GM21825 (cell line): Measurements from ENCODE around the gene BEGAIN.

Experiments used
- ATAC-seq: cut with Tn5 transposase; IDR thresholded peaks from one replicate; pipeline ENCODE4 v1.9.1; 2021; ENCODE audit warnings: mild to moderate bottlenecking, moderate library complexity; ENCODE audit not compliant: unreplicated experiment

BEGAIN gene

GRCh38 chr14:100582496-100583165 is 4.6 kb downstream of the BEGAIN start:
- ATAC-seq: no peak

DNA sequence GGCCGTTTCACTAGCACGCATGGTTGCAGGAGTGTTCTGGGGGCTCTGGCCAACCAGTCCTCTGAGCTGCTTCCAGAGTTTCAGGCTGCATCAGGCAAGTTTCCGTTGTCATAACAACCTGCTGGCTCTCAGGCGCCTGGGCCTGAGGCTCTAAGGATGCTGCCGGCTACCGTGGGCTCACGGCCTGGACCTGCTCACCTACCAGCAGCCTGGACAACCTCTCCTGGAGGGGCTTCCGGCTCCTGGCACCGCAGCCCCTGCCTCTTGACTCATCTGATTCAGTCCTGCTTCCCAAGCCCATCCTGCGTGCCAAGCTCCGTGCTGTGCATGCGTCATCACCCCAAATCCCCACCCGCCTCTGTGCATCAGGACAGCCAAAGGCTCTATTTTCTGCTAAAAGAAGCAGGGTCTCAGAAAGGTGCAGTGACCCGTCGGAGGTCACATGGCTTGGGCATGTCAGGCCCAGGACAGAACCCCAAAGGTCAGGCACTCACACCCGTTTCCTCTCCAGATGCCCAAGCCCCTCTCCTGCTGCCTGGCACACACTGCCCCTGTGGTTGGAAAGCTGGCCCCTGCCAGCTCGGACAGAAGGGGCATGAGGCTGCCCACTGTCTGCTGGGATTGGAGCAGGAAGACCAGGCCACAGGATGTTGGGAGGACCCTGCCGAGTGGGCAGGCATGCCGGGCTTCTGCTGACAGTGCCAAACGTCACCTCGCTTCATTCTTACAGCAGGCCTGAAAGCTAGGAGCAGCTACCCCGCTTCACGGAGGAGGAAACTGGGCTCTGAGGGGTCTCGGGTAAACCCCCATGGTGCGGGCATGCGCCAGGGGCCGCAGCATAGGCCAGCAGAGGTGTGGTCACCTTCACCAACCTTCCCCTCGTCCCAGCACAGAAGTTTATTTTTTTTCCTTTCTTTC is 5.7 kb downstream of the BEGAIN start:
- no peak for ATAC-seq

DNA sequence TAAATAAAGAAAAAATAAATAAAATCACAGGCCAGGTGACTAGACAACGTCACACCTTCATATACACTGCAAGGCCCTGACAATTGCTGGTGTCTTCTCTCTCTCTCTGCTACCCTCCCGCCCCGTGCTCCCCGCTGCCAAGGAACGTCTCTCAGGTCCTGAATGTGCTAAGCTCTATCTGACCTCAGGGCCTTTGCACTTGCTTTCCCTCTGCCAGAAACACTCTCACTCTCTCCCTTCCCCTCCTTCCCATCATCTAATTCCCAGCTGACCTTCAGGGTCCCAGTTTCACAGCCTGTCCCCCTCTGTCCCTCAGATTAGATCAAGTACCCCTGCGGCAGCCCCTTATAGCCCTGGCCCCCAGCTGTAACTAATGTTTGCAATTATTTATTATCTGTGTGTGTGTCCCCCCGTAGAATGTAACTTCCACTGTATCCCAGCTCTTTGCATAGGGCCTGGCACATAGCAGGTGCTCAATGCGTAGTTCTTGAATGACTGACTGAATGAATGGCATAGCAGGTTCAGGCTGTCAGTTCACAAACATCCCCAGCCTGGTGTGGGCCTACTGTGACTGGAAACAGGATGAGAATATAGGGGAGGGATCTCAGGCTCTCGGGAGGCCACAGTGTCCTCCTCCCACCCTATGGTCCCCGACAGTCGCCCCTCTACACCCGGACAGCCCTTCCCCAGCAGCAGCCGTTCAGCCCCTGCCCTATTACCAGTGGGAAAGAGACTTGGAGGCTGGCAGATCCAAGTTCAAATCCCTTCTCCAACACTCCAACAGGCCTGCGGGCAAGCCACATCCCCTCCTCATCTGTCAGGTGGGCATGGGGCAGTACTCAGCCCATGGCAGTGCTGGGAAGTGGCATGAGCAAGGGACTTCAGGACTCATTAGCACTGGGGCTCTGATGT is 6.6 kb downstream of the BEGAIN start:
- no peak for ATAC-seq

GRCh38 chr14:100578552-100578951 is 8.7 kb downstream of the BEGAIN start:
- ATAC-seq: no peak

- ATAC-seq: no peak
These were observed 9.2 kb downstream of the BEGAIN start for GRCh38 chr14:100577986-100578431.

DNA sequence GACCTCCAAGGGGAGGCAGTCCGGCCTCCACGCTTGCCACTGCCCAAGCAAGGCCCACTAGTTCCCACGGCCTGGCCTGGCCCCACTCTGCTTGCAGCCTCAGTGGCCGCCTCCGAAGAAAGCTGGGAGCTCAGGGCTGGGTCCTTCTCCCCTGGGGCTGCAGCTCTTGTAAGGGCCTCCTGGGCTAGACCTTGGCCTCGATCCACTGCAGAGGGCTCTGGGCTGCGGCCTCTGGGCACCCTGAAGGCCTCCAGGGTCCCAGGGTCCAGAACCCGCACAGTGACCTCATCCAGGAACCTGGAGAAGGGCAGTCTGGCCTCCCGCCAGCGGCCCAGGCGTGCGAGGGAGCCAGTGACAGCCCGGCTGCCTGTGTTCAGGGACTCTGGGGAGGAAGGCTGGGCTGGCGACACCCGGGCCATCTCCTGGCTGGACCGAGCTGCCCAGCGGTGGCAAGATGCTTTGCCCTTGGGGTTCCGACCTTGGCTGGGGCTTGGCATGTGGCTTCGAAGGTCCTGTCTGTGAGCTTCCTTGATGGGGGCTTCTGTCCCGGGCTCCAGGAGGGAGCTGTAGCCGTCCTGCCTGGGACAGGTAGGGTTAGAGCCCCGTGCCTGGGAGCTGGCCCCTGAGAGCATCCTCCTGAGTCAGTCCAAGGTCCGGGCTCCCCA is 9.8 kb downstream of the BEGAIN start:
- ATAC-seq: no peak

GRCh38 chr14:100576091-100577085 is 10.8 kb downstream of the BEGAIN start:
- ATAC-seq: no peak

DNA sequence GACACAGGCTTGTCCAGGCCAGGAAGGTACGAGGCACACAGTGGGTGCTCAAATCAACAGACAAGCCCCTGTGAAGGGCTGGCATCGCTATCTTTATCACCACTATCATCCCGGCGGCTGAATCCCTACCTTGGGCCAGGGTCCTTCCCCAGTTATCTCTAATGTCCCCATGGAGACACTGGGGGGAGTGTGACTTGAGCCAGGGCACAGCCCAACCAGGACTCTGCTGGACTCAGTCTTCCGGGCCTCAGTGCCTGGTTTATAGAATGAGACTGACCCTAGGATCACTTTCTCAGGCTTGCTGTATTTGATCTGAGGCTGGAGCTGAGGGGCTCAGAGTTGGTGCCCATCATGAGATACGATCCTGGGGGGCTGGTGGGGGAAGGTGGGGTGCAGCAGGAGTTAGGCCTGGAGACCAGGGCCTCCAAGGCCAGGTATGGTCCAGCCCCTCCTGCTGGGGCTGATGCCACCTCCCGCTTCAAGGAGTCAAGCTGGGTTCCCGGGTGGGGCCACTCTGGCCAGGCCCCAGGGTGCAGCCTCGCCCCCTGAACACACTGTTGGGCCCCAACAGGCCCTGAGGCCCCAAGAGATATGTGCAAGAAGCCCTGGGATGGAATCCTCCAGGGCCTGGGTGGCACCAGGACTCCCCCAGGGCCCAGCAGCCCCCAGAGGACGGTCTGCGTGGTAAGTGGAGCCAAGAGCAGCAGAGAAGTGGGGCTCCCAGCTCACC is 11.8 kb downstream of the BEGAIN start:
- no peak for ATAC-seq

- no peak for ATAC-seq
These were observed 12.6 kb downstream of the BEGAIN start for GRCh38 chr14:100574642-100575031.

DNA sequence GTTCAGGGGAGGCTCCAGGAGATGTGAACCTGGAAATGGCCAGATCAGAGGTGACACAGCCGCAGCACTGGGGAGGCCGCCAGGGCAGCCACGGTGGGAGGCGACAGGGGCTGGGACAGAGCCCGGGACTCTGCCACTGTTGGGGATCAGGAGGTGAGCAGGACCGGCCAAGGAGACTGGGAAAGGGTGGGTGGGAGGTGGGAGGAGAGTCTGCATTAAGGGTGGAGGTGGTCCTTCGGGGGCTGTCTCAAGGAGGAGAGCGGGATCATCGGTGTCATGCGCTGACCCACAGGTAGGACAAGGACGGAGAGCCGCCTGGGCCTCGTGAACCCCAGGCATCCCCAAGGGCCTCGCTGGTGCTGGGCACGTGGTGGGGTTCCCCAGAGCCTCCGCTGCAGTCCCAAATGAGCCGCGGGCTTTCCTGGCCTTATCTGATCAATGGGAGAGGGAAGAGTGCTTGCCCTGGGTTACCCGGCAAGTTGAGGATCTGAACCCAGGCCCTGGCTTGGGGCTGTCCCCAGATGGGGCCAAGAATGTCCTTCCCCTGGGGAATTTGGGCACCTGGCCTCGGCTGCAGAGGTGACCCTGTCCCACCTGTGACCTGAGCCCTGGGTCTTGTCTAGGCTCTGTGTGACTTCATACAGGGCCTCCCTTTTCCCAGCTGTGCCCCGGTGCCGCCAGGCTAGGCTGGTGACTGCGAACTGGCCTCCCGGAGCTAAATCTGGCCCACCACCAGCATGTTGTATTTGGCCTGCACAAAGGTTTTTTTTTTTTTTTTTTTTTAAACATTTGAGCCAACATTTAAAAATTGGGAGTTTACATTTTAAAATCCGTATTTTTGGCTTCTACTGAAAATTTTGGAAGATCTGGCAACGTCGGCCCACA is 13.2 kb downstream of the BEGAIN start:
- ATAC-seq: no peak

GRCh38 chr14:100573002-100573756 is 14.0 kb downstream of the BEGAIN start:
- ATAC-seq: no peak

- no peak for ATAC-seq
These were observed 14.7 kb downstream of the BEGAIN start for GRCh38 chr14:100572543-100572942.

DNA sequence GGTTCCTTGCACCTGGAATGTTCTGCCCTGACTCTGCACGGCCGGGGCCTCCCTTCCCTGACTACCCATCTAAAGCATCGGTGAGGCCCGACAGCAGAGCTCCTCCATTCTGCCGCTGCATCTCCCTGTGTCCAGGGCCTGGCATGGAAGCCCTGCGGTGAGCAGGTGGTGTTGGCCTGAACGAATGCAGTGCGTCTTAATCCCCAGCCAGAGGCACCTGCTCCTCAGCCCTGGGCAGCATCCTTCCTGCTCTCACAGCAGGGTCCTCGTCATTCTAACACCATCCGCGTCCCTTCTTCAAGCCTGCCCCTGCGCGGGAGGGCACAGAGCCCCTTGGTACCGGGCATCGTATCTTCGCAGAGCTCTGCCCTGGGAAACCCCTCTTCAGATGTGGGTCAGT is 15.4 kb downstream of the BEGAIN start:
- ATAC-seq: no peak

- ATAC-seq: no peak
These were observed 16.3 kb downstream of the BEGAIN start for GRCh38 chr14:100570726-100571454.

GRCh38 chr14:100569734-100570286 is 17.4 kb downstream of the BEGAIN start:
- no peak for ATAC-seq
